Parathyroid adenoma (tissue), 2 donors: Measurements from ENCODE around the gene HPD.

Source experiments
- H2AFZ ChIP-seq: fragments of 300-600 bp; sonication (generic); one replicate; pipeline ENCODE4 v1.7.0; 2017; ENCODE audit warnings: antibody characterized with exemption, mild to moderate bottlenecking
- H3K27ac ChIP-seq: fragments of 300-600 bp; sonication (generic); one replicate; pipeline ENCODE4 v1.7.0; 2017
- H3K27me3 ChIP-seq: fragments of 300-600 bp; sonication (generic); one replicate; pipeline ENCODE4 v1.7.0; 2017; ENCODE audit warnings: low read length; ENCODE audit not compliant: control insufficient read depth, insufficient read depth
- H3K36me3 ChIP-seq: fragments of 300-600 bp; sonication (generic); one replicate; pipeline ENCODE4 v1.7.0; 2017; ENCODE audit warnings: low read length; ENCODE audit not compliant: control insufficient read depth, insufficient read depth
- H3K4me1 ChIP-seq: fragments of 300-600 bp; sonication (generic); one replicate; pipeline ENCODE4 v1.7.0; 2017; ENCODE audit warnings: control low read depth
- H3K4me2 ChIP-seq: fragments of 300-600 bp; sonication (generic); one replicate; pipeline ENCODE4 v1.7.0; 2017; ENCODE audit warnings: low read length
- H3K4me3 ChIP-seq: fragments of 300-600 bp; sonication (generic); one replicate; pipeline ENCODE4 v1.7.0; 2017; ENCODE audit warnings: low read depth, low read length
- H3K79me2 ChIP-seq: fragments of 300-600 bp; sonication (generic); one replicate; pipeline ENCODE4 v1.7.0; 2017; ENCODE audit warnings: control low read depth
- H3K9ac ChIP-seq: fragments of 300-600 bp; sonication (generic); one replicate; pipeline ENCODE4 v1.7.0; 2017; ENCODE audit warnings: mild to moderate bottlenecking
- H3K9me3 ChIP-seq: fragments of 300-600 bp; sonication (generic); one replicate; pipeline ENCODE4 v1.7.0; 2017; ENCODE audit warnings: low read length; ENCODE audit not compliant: control insufficient read depth
- CTCF ChIP-seq: fragments of 300-600 bp; sonication (generic); IDR thresholded peaks from one replicate; pipeline ENCODE4 v1.7.0; 2017; ENCODE audit warnings: antibody characterized with exemption, mild to moderate bottlenecking
- donor health status: primary hyperparathyroidism.

Gene HPD

DNA sequence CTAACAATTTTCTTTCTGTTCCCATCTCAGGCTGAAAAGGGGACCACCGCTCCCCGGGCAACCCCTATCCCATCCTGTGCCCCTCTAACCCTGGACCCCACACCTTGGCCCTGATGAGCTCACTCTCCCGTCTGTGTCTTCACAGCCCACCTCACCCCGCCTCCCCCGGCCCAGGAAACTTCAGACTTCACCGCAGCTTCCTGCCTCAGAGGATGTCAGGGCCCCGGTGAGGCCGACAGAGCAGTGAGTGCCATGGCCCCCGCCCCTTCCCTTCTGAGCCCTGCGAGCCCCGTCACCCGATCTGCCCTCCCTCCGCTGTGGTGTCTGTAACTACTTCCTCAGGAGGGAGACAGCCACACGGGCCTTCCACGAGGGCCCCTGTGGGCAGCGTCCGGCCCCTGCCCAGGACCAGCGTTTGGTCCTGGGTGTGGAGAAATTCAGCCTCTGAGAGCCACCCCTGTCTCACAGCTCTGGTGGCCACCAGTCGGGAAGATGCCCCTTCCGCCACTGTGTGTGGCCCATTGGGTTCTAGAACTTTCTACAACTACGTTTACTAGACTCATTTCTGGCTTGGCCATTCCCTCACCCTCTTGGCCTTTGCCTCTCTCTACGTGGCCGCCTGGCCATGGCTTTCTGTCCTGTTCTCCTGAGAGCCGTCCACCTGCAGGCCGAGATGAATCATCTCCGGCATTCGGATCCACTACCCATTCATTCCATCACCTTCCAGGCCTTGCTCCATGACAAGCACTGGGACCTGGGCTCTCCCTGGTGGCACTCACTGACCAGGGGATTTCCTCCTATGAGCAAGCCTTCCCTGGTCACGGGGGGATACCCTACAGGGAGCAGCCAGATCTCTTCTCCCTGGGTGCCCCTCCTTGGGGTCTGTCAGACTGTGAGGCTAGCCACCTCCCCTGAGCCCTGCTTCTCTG lies 68.6 kb downstream of the HPD start:
- no peaks in the 10 kb centered on the region for H3K27me3 ChIP-seq
- TF ChIP-seq CTCF: no peak
- H3K36me3 ChIP-seq: no peaks in the 10 kb centered on the region
- H3K9me3 ChIP-seq: no peaks in the 10 kb centered on the region
- no peak overlapping the region for H2AFZ ChIP-seq
- H3K4me3 ChIP-seq: no peak overlapping the region
- H3K4me2 ChIP-seq: no peak overlapping the region
- peaks cover 5% of the 10 kb centered on the region for H3K79me2 ChIP-seq
- H3K27ac ChIP-seq: peak overlapping the region; percentile 47
- no peak overlapping the region for H3K9ac ChIP-seq
- H3K4me1 ChIP-seq: peaks cover 17% of the 10 kb centered on the region
